GM20431 (cell line): ENCODE data around the gene ZNF76.

Experiments
- in situ Hi-C: fragments of 300-500 bp; cut with MseI, MboI; formaldehyde crosslinking; loops from one replicate; pipeline ENCODE4 v1.15.0; 2020; ENCODE audit warnings: low sequenced_read_pairs; ENCODE audit not compliant: unreplicated experiment

ZNF76 gene

DNA sequence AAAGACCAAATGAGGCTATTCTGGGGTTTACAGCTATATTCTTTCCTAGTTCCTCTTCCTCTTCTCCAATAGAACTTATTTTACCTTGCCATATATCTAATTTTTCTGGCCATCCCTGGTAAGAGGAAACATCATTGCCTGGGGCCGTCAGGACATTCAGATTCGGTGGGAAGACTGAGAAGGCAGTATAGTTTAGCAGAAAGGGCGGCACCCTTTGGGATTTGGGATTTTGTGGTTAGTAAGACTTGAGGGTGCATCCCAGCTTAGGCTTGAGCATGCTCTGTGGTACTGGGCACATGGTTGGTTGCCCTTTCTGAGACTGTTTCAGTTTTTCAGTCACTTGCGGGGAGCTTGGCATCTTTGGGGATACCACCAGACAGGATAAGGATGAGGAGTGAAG, 24.6 kb upstream of the ZNF76 start:
- in situ Hi-C loops = no loop called here

- in situ Hi-C loops = no loop called here
These were observed 23.3 kb upstream of the ZNF76 start for GRCh38 chr6:35236223-35236622.

- in situ Hi-C loops = no loop called here
These were observed 22.1 kb upstream of the ZNF76 start for GRCh38 chr6:35237476-35237875.

DNA sequence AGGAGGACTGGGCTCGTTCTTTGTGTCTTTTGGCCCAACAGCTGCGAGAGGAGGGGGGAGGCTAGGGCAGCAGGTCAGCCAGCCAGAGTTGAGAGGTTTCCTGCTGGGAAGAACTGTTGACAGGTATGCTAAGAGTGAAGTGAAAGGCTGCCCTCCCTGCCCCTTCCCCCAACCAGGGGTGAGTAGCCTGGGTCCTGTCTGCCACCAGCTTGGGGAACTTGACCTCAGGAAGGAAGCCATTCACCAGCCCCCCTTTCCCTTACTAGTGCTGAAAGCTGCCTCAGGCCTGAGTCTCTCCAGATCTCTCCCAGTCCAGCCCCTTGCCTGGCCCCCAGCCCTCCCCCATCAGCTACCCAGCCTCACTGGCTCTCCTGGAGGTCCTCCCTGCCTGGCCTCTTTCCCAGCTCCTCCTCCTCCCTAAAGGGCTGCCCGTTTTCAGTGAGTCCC, 20.7 kb upstream of the ZNF76 start:
- in situ Hi-C loops = no loop called here

DNA sequence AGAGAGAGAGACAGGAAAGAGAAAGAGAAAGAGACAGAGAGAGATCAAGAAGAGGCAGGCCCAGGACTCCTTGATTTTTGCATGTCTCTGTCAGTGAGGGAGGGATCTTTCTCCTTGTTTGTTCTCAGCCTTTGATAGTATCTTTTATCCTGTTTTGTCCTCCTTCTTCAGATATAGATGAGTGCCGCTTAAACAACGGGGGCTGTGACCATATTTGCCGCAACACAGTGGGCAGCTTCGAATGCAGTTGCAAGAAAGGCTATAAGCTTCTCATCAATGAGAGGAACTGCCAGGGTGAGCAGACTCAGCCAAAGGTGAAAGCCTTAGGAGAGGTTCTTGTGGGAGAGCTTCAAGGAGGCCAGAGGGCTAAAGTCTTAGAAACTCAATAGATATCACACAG, 20.0 kb upstream of the ZNF76 start:
- in situ Hi-C loops = no loop called here

DNA sequence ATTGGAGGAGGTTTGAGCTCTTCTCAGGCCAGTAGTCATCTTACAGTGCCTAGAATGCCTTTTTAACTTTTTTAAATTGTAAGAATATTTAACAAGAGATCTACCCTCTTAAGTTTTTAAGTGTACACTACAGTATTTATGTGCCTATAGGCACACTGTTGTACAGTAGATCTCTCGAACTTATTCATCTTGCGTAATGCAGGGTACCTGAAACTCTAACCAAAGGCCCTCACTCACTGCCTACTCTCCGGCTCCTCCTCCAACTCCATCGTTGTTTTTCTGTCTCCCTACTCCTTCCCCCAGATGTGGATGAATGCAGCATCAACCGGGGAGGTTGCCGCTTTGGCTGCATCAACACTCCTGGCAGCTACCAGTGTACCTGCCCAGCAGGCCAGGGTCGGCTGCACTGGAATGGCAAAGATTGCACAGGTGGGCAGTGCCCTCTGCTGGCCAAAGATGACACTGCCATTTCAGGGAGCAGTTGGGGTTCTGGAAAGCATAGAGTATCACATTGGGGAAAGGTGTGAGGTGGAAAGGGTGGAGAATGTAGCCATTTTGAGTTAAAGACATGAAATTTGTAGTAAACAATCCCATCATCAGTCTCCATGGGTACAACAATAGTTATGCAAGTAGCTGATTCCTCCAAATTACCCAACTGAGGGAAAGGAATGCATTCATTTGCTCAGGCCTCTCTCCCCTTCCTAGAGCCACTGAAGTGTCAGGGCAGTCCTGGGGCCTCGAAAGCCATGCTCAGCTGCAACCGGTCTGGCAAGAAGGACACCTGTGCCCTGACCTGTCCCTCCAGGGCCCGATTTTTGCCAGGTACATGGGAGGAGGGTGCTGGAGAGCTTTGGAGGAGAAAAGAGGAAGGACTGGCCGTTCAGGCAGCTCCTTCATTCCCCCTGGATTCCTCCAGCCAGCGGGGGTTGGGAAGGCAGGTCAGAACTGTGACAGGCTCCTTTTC, 18.4 kb upstream of the ZNF76 start:
- in situ Hi-C loops = no loop called here

GRCh38 chr6:35242486-35242885, 17.0 kb upstream of the ZNF76 start:
- in situ Hi-C loops = no loop called here

- in situ Hi-C loops = no loop called here
These were observed 16.6 kb upstream of the ZNF76 start for GRCh38 chr6:35242906-35243305.

GRCh38 chr6:35243386-35243958, 16.1 kb upstream of the ZNF76 start:
- in situ Hi-C loops = no loop called here

DNA sequence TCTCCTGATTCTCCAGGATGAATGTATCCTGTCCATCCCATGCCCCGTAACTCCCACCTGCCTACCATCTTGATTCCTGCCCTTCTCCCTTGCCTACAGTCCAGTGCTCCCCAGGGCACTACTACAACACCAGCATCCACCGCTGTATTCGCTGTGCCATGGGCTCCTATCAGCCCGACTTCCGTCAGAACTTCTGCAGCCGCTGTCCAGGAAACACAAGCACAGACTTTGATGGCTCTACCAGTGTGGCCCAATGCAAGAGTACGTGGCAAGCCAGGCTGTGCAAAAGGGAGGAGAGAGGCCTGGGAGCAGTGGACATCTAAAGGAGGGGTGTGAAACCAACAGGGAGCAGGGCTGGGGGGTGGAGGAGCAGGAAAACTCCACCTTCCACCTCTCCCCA, 15.0 kb upstream of the ZNF76 start:
- in situ Hi-C loops = no loop called here

GRCh38 chr6:35247642-35248231, 11.8 kb upstream of the ZNF76 start:
- in situ Hi-C loops = no loop called here

- in situ Hi-C loops = no loop called here
These were observed 11.2 kb upstream of the ZNF76 start for GRCh38 chr6:35248300-35248699.

DNA sequence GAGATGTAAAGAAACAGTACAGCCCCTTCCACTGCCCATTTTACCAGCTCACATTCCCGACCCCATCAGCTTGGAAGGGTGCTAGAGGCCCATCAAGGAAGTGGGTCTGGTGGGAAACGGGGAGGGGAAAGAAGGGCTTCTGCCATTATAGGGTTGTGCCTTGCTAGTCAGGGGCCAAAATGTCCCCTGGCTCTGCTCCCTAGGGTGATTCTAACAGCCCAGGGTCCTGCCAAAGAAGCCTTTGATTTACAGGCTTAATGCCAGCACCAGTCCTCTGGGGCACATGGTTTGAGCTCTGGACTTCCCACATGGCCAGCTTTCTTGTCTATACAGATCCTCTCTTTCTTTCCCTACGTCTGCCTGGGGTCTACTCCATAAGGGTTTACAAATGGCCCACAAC, 10.6 kb upstream of the ZNF76 start:
- in situ Hi-C loops = no loop called here

DNA sequence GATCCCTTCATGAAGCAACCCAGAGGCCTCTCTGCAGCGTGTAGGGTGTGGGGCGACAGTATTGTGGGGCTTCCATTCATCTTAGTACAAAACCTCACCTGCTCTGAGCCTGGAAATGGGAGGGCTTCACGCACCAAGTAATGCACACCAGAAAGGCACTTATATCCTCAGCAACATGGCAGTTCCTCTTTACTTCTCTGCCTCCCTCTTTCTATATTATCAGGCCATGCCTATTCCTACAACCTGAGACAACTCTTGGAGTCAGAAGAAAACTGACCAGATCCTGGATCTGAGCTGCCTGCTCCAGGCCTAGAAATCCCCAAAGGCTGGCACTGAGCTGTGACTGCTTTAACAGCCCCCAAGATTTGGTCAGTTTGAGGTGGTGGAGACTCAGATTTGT, 7.6 kb upstream of the ZNF76 start:
- in situ Hi-C loops = no loop called here

GRCh38 chr6:35253249-35253648, 6.3 kb upstream of the ZNF76 start:
- in situ Hi-C loops = no loop called here

- in situ Hi-C loops = no loop called here
These were observed 1.2 kb upstream of the ZNF76 start for GRCh38 chr6:35258336-35258735.

GRCh38 chr6:35258858-35259193, 709 bp upstream of the ZNF76 start:
- in situ Hi-C loops = no loop called here

- in situ Hi-C loops = no loop called here
These were observed 534 bp downstream of the ZNF76 start for GRCh38 chr6:35259948-35260590.

DNA sequence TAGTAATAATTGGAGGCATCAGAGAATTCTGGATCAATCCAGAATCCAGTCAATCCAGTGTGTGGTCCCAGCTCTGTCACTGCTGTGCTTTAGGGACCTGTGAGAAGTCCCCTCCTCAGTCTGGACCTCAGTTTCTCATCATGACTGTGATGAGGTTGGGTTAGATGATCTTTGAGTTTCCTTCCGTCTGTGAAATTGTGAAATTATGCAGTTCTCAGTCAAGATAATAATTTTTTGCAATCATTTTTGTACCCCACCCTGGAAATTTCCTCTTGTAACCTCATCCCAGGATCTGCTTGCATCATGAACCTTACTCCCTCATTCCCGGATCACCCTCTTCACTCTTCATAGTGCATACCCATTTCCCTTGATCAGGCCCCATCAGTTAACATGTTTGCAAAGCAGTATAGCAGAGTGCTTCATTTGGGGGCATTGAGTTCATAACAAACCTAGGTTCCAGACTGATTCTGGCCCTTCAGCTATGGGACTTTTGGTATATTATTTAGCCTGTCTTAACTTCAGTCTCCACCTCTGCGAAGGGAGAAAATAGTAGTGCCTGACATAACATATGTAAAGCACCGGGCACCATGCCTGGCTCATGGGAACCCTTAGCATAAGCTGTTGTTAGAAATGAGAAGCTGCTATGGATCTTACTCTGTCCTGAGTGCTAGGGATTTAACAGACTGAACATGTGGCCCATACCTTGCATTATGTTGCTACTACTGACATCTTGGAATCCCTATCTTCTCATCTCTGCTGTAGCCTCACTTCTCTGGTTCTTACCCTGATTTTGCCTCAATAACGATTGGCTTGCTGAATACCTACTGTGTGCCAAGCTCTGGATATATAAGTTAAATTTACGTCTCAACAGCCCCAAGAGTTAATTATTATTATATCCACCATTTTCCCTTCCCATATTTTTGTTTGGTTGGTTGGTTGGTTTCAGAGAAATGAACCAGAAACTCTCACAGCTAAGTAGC, 1.3 kb downstream of the ZNF76 start:
- in situ Hi-C loops = no loop called here

GRCh38 chr6:35262596-35262995, 3.1 kb downstream of the ZNF76 start:
- in situ Hi-C loops = no loop called here
